B cell (primary cell): ENCODE data around the gene PNPLA6. TPM values are rescaled to one million over a fixed set of nuclear protein-coding genes. Genes with fewer than 3 reads are reported as not detected.
A peak's percentile ranks its signal among the peaks of the same experiment; 100 is the strongest.

Experiments used
- ATAC-seq: fragments of 200-7000 bp; cut with Tn5 transposase; one replicate; pipeline ENCODE4 v1.10.0; 2021; ENCODE audit warnings: low read depth, mild to moderate bottlenecking, moderate number of reproducible peaks, moderate library complexity
- CTCF ChIA-PET: fragments of 350-600 bp; sonication (Branson Sonifier 250); formaldehyde crosslinking; loops from one replicate; lab custom pipeline; 2021; ENCODE audit warnings: antibody characterized with exemption, inconsistent platforms; lab: Charles Lee
- POLR2A ChIA-PET: fragments of 350-600 bp; sonication (Branson Sonifier 250); formaldehyde crosslinking; loops from one replicate; lab custom pipeline; 2021; ENCODE audit warnings: antibody characterized with exemption; lab: Charles Lee
- DNase-seq: peaks from one replicate; pipeline ENCODE4 v3.0.0; 2013
- H2AFZ ChIP-seq: 2 replicates; pipeline ENCODE4 v1.6.1; 2012; ENCODE audit warnings: mild to moderate bottlenecking, low read depth, low read length; ENCODE audit not compliant: insufficient read depth, poor library complexity, severe bottlenecking
- H3K27ac ChIP-seq, 2 donors: 1 replicate in 1 of 2; 2 replicates in 1 of 2; pipeline ENCODE4 v1.5.1; 2012 to 2013; ENCODE audit warnings: low read length in 2 of 2, mild to moderate bottlenecking in 2 of 2, moderate library complexity in 1 of 2
- H3K27me3 ChIP-seq, 4 experiments: fragments of 200-600 bp in 1 of 4; sonication (generic) in 1 of 4; replicated peaks in 1 of 4; 1 replicate in 2 of 4; 2 replicates in 2 of 4; pipeline versions ENCODE4 v1.6.1 to v1.7.0; 2013 to 2016; ENCODE audit warnings: low read length in 3 of 4, mild to moderate bottlenecking in 2 of 4, mixed read lengths in 1 of 4, moderate library complexity in 1 of 4; ENCODE audit not compliant: insufficient read depth in 4 of 4, control insufficient read depth in 3 of 4; ENCODE audit errors: control extremely low read depth in 1 of 4
- H3K36me3 ChIP-seq, 2 experiments: replicated peaks in 1 of 2; 1 replicate in 1 of 2; 2 replicates in 1 of 2; pipeline versions ENCODE4 v1.6.1 to v1.7.1; 2013; ENCODE audit warnings: low read length in 1 of 2; ENCODE audit not compliant: insufficient read depth in 2 of 2, control insufficient read depth in 1 of 2; ENCODE audit errors: control extremely low read depth in 1 of 2, extremely low read depth in 1 of 2
- H3K4me1 ChIP-seq, 2 donors: fragments of 200-600 bp in 1 of 2; sonication (generic) in 1 of 2; 1 replicate in 1 of 2; 2 replicates in 1 of 2; pipeline versions ENCODE4 v1.5.1 to v1.6.1; 2013 to 2017; ENCODE audit warnings: low read length in 2 of 2; ENCODE audit not compliant: control insufficient read depth in 2 of 2, insufficient read depth in 2 of 2
- H3K4me2 ChIP-seq: replicated peaks from 2 replicates; pipeline ENCODE3; 2012; ENCODE audit warnings: mild to moderate bottlenecking, low read depth, low read length; ENCODE audit not compliant: poor library complexity, severe bottlenecking
- H3K4me3 ChIP-seq, 5 experiments: fragments of 200-600 bp in 1 of 5; sonication (generic) in 1 of 5; 1 replicate in 3 of 5; 2 replicates in 2 of 5; pipeline versions ENCODE4 v1.5.1 to v1.7.0; 2011 to 2016; ENCODE audit warnings: low read length in 4 of 5, mild to moderate bottlenecking in 4 of 5, low read depth in 2 of 5, control low read depth in 1 of 5, moderate library complexity in 1 of 5; ENCODE audit not compliant: insufficient read depth in 1 of 5; ENCODE audit errors: control extremely low read depth in 1 of 5, extremely low read depth in 1 of 5
- H3K79me2 ChIP-seq: fragments of 200-600 bp; sonication (generic); one replicate; pipeline ENCODE4 v1.6.0; 2016; ENCODE audit warnings: low read length; ENCODE audit not compliant: control insufficient read depth, insufficient read depth
- H3K9ac ChIP-seq: fragments of 200-600 bp; sonication (generic); 2 replicates; pipeline ENCODE4 v1.6.1; 2017; ENCODE audit warnings: mild to moderate bottlenecking, low read length, moderate library complexity
- H3K9me3 ChIP-seq, 3 donors: one replicate each; pipeline versions ENCODE4 v1.6.1 to v1.7.1; 2013; ENCODE audit warnings: low read length in 2 of 3; ENCODE audit not compliant: control insufficient read depth in 2 of 3, insufficient read depth in 1 of 3; ENCODE audit errors: control extremely low read depth in 1 of 3
- H4K20me1 ChIP-seq: 2 replicates; pipeline ENCODE4 v1.6.0; 2012; ENCODE audit warnings: mild to moderate bottlenecking, low read length; ENCODE audit not compliant: insufficient read depth, control insufficient read depth, poor library complexity, severe bottlenecking
- H3K27ac Mint-ChIP-seq: one replicate; pipeline ENCODE4 v1.8.0; 2021; ENCODE audit warnings: mixed read lengths
- H3K27me3 Mint-ChIP-seq: one replicate; pipeline ENCODE4 v1.8.0; 2021; ENCODE audit warnings: mixed read lengths
- H3K4me1 Mint-ChIP-seq: one replicate; pipeline ENCODE4 v1.8.0; 2021; ENCODE audit warnings: mixed read lengths
- H3K4me3 Mint-ChIP-seq: one replicate; pipeline ENCODE4 v1.8.0; 2021; ENCODE audit warnings: mixed read lengths
- H3K9me3 Mint-ChIP-seq: one replicate; pipeline ENCODE4 v1.8.0; 2022; ENCODE audit warnings: mixed read lengths; ENCODE audit not compliant: insufficient read depth
- CTCF ChIP-seq: fragments of 200-600 bp; IDR thresholded peaks from one replicate; pipeline ENCODE4 v1.8.0; 2022; ENCODE audit warnings: antibody characterized with exemption, mild to moderate bottlenecking
- EZH2 ChIP-seq: IDR thresholded peaks from 2 replicates; pipeline ENCODE4 v1.6.1; 2012; ENCODE audit warnings: borderline replicate concordance, low read depth, mild to moderate bottlenecking, moderate library complexity, low read length; ENCODE audit not compliant: insufficient read depth, poor library complexity, severe bottlenecking
- WGBS: methylation state at CpG from one replicate; pipeline ENCODE4 v1.1.5; 2013; ENCODE audit warnings: missing lambda C conversion rate; ENCODE audit not compliant: insufficient coverage; 5-methylcytosine and 5-hydroxymethylcytosine counted together
- intact Hi-C: fragments of 100-400 bp; cut with micrococcal nuclease; formaldehyde crosslinking; loops from one replicate; pipeline ENCODE4 v1.10.0; 2022
- polyA plus RNA-seq: library from polyadenylated mRNA; depleted of rRNA; stranded (reverse); fragments of >200 nt; gene quantifications from 2 replicates; pipeline ENCODE4 v1.2.3, GENCODE V29; 2012
- total RNA-seq, 2 donors: library from RNA; stranded (reverse); fragments of 120-200 nt in 1 of 2; gene quantifications; 1 replicate in 1 of 2; 2 replicates in 1 of 2; pipeline versions ENCODE4 v1.2.3 to v1.2.4, GENCODE V29; 2013 to 2022

The PNPLA6 gene
- total and polyA plus RNA-seq, 2 donors (not counting 1 experiment from before 2014, with no cell fraction given) = 102 to 149 TPM

- TF ChIP-seq CTCF (no peak), EZH2 (no peak)
- H2AFZ ChIP-seq = no peak overlapping the region
- intact Hi-C loops = no loop called here
- ATAC-seq (no peak), DNase-seq (peak; percentile 4)
- H3K36me3 ChIP-seq = peaks cover 5 to 43% of the 10 kb centered on the region in 2 experiments
- H3K4me2 ChIP-seq = no peak overlapping the region
- ChIA-PET CTCF (no interaction called here), POLR2A (no interaction called here)
- H3K9me3 ChIP-seq = no peaks in the 10 kb centered on the region
- no peaks in the 10 kb centered on the region for H3K79me2 ChIP-seq
- H3K27me3 ChIP-seq = no peaks in the 10 kb centered on the region
- H3K4me1 Mint-ChIP-seq = peaks cover 18% of the 10 kb centered on the region
- no peak overlapping the region for H3K27ac ChIP-seq
- H3K9me3 Mint-ChIP-seq = no peaks in the 10 kb centered on the region
- no peaks in the 10 kb centered on the region for H3K27me3 Mint-ChIP-seq
- H3K9ac ChIP-seq = no peak overlapping the region
- peak overlapping the region; percentile 37 for H3K27ac Mint-ChIP-seq
- H4K20me1 ChIP-seq = no peaks in the 10 kb centered on the region
- over 99% methylated on average over 18 of the region's 24 CpGs for WGBS
- peaks cover 3 to 24% of the 10 kb centered on the region in 2 donors for H3K4me1 ChIP-seq
- H3K4me3 ChIP-seq = no peak overlapping the region
- no peak overlapping the region for H3K4me3 Mint-ChIP-seq
These were observed 7.2 kb downstream of the PNPLA6 start for GRCh38 chr19:7542556-7543348.

- Mint-ChIP-seq H3K27me3 (no peaks in the 10 kb centered on the region), H3K27ac (no peak overlapping the region), H3K4me1 (peaks cover 17% of the 10 kb centered on the region), H3K9me3 (no peaks in the 10 kb centered on the region), H3K4me3 (no peak overlapping the region)
- no peak overlapping the region for H3K9ac ChIP-seq
- no peak overlapping the region for H3K4me2 ChIP-seq
- H4K20me1 ChIP-seq = no peaks in the 10 kb centered on the region
- no peaks in the 10 kb centered on the region for H3K79me2 ChIP-seq
- CTCF ChIA-PET = interaction anchor here (0.6 kb wide), 1 partner anchor 486 kb away, joined by 4 read pairs; no protein-coding TSS in a partner anchor
- H3K9me3 ChIP-seq = no peaks in the 10 kb centered on the region
- POLR2A ChIA-PET = no interaction called here
- DNase-seq (no peak), ATAC-seq (no peak)
- 5% methylated on average over 3 of the region's 3 CpGs for WGBS
- peaks cover 3 to 24% of the 10 kb centered on the region in 2 donors for H3K4me1 ChIP-seq
- intact Hi-C loops = no loop called here
- peak overlapping the region in 1 of 2 donors; percentile 48 for H3K27ac ChIP-seq
- H3K4me3 ChIP-seq = no peak overlapping the region
- TF ChIP-seq EZH2 (no peak), CTCF (no peak)
- peaks cover 5 to 39% of the 10 kb centered on the region in 2 experiments for H3K36me3 ChIP-seq
- H3K27me3 ChIP-seq = no peaks in the 10 kb centered on the region
- no peak overlapping the region for H2AFZ ChIP-seq
These were observed 9.1 kb downstream of the PNPLA6 start for GRCh38 chr19:7544626-7545025.
